GM19035 (cell line): ENCODE measurements around the gene UBA3.
A peak's percentile ranks its signal among the peaks of the same experiment; 100 is the strongest.

ENCODE experiments used
- ATAC-seq: cut with Tn5 transposase; IDR thresholded peaks from one replicate; pipeline ENCODE4 v1.9.1; 2021; ENCODE audit not compliant: unreplicated experiment

Gene UBA3

DNA sequence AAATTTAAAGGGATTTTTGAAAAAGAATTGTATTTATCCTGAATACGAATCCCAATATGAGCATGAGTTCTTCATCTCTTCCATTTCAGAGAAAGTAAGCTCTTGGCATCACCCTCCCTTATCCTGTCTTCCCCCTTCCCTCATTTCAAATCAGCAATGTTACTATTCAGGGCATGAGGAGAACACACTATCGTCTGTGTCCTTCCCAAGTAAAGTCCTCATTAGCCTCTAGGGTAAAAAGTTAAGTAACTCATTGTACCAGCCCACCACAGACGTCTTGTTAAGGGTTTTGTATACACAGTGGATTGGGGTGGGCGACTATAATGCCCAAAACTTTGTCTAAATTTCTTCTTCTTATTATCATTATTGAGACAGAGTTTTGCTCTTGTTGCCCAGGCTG, 19.4 kb upstream of the UBA3 start:
- ATAC-seq = no peak

DNA sequence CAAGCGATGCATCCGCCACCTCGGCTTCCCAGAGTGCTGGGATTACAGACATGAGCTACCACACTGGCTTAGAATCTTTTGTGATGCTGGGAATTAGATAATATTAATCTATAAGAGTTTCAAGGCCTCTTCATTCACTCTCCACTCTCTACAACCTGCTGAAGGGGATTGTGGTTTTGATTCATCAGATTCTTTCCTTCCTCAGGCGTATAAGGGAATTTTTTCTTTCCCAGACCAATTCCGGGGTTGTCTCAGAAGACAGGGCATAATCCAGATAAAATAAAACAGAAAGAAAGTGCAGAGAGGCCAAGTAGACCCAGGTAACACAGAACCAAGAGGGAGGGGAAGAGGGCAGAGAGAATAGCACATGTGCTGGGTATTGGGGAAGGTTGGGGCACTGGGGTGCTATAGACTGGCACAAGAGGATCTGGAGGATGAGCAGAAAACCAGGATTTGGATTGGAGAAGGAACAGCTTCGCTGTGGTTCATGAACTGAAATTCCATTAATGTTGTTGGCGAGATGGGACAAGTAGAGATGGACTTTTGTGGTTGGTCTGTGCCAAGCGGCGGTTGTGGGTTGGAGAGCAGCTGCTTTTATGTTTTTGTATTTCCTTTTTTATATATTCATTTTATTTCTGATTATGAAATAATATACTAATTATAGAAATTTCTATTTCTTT, 17.4 kb upstream of the UBA3 start:
- ATAC-seq = no peak

GRCh38 chr3:69096299-69096698, 16.1 kb upstream of the UBA3 start:
- ATAC-seq = no peak

GRCh38 chr3:69095636-69096035, 15.5 kb upstream of the UBA3 start:
- no peak for ATAC-seq

DNA sequence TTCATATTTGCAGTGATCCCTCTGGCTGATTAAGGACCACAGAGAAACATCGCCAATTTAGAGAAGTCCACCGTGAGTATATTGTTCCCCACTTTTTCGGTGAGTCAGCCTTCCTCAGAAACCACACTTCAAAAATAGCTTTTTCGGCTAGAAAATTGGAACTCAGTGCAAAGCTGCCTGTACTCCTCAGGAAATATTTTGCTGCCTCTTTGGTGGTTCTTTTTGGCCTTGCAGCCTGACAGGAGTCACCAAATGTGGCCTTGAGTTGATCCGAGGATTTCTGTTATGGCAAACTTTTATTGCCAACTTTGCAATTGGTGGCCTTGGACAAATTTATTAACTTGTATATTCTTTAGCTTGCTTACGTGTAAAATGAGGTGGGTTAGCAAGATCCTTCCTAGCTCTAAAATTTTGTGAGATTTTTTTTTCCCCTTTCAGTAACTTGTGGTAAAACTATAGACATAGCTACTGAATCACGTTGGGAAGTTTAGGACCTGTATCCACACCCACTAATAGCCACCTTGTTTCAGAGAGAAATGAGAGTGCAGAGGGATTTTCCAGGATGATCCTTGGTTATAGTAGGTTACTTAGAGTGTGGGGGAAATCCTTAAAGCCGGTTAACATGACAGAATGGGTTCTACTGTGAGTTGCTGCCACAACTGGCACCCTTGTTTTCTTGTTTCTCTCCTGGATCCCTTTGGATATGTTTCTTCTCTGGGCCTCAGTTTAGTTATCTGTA, 14.5 kb upstream of the UBA3 start:
- no peak for ATAC-seq

DNA sequence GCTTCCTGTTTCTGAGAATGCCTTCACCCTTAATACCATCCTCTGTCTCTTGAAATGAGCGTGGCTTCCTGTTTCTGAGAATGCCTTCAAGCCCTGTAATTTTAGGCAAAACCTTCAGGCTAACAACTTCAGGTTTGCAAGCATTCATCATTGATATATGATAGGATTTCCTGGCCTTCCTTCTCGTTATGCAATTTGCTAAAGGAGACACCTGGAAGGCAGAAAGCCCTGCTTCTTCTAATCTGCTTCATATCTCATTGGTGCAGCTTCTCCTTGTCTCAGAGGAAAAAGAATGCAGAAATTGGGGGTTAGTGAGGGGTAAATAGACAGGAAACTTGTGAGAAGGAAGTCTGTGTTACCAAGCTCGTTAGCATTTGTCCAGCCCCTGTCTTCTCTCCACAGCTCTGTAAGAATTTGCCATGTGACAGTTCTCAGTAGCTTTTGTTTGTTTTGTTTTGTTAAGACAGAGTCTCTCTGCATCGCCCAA, 11.9 kb upstream of the UBA3 start:
- peak; percentile 72 for ATAC-seq

DNA sequence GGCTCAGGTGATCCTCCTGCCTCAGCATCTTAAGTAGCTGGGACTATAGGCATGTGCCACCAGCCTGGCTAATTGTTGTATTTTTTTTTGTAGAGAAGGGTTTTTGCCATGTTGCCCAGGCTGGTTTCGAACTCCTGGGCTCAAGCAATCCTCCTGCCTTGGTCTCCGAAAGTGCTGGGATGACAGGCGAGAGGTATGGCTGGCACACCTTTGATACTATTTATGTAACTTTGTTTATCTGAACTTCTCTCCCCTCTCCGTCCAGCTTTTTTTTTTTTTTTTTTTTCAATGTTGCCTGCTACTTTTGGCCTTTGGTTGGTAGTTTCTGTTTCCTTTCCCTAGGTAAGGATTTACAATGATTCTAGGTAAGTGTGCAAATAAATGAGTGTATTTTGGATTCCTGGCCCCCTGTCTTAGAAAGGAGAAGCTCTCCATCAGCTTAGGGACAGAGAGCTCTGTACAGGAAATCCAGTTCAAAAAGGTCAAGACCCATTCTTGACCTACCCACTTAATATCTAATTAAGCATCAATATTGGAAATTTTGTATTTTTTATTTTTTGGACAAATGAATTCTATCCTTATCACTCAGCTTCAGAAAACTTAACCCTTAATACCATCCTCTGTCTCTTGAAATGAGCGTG, 11.3 kb upstream of the UBA3 start:
- no peak for ATAC-seq

- ATAC-seq = no peak
These were observed 9.9 kb upstream of the UBA3 start for GRCh38 chr3:69090021-69090420.

DNA sequence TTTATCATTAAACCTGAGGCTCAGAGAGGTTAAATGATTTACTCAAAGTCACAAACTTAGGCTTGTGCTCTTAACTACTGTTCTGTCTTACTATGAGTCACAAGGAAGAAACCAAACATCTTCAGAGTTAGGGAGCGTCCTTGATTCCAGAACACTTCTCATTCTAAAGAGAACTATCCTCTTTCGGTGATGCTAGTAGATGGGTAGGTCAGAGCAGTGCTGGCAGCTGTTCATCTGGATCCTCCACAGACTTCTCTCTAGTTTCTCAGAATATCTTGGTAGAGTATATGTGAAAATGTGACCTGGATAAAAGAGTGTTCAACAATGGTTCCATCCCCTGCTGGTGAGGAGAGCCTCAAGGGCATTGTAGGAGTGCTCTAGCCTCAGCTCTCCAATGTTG, 7.9 kb upstream of the UBA3 start:
- no peak for ATAC-seq

DNA sequence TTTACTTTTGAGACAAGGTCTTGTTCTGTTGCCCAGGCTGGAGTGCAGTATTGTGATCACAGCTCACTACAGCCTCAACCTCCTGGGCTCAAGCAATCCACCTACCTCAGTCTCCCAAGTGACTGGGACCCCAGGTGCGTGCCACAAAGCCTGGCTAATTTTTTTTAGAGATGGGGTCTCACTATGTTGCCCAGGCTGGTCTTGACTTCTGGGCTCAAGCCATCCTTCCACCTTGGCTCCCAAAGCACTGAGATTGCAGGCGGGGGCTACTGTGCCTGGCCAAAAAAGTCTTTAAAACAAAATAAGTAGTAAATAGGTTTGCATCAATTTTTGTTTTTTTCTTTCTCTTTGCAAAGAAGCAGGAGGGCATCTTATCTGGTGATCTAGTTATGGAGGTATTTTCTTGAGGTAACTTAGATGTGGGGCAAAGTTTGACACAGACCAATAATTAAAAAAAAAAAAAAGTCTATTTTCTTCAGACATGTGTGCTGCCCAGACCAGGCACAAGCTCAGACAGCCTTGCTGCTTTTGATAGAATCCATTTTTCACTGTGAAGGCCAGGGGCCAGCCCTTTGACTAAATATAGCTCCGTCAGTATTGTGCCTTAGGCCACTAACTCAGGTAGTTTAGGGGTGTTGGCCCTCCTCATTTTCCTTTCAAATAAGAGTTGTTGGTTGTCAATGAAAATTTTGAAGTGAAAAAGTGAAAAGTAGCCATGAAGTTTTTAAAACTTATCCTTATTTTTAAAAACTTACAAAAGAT, 7.0 kb upstream of the UBA3 start:
- no peak for ATAC-seq

DNA sequence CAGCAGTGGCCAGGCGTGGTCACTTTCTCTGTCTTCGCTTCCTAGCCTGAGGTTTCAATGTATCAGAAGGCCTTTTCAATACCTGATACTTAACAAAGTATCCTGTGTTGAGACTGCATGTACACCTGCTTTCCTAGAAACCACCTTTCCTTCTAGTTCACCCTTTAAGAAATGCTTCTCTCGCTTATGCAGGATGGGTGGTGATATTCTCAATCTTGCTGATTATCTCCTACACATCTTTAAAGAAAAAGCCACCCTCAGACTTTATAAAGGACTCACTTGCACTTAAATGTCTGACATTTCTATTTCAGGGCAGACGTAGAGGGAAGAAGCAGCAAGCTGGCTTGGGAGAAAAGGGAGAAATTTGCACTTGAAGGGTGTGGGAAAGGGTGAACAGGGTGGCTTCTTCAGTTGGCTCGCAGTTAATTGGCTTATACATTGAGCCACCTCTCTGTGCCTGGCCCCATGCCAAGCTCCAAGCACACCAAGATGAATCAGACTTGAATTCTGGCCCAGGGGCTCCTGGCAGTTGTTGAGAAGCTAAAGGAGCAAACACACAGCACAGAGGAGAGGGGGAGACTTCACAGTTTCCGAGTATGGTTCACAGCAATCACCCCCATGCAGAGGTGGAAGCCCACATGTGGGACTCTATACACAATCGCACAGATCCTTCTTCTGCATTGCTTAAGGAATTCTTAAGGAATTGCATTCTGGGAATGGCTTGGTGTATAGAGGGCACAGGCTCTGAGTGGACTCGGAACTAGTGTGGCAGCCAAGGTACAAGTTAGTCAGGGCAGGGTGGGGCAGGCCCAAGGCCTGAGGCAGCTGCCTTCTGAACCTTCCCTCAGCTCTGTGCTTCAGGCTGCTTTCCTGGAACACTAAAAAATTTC, 5.9 kb upstream of the UBA3 start:
- no peak for ATAC-seq

- ATAC-seq = peak; percentile 1
These were observed 5.1 kb upstream of the UBA3 start for GRCh38 chr3:69085168-69085832.

DNA sequence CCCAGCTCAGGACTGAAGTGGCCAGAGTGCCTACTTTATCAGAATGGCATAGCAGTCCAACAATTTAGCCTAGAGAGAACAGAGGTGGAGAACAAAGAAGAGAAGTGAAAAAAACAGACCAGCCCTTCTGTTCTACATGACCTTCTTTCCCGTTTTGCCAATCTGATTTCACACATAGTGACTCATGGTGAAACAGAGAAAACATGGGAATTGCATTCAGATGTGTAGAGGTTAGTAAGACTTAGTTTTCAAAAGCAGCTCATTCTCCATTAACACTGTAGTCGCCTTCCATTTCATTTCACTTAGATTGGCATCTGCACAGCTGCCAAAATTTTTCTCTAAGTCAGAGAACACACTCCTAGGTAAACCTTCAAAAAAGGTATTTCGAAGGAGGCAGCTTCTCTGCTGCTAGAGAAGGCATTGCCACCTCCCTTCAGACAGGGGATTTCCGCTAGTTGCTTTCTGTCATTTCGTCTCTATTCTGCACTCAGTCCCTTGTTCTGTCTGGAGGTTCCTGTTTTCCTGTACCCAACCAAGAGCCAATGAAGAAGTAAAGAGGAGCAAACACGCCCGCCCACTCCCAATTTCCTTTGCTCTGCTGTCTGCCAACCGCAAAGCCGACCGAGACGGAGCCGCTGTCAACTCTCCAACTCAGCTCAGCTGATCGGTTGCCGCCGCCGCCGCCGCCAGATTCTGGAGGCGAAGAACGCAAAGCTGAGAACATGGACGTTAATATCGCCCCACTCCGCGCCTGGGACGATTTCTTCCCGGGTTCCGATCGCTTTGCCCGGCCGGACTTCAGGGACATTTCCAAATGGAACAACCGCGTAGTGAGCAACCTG, 4.4 kb upstream of the UBA3 start, which contains the start of gene ARL6IP5:
ARL6IP5 (plus strand) TSS at position 612 of the 842 bp plus-strand sequence; CDS start at position 723, 111 bp downstream.
- peak; percentile 49 for ATAC-seq

- ATAC-seq = peak; percentile 58
These were observed 2.6 kb upstream of the UBA3 start for GRCh38 chr3:69082805-69083204.

GRCh38 chr3:69082361-69082760, 2.2 kb upstream of the UBA3 start:
- ATAC-seq = no peak

DNA sequence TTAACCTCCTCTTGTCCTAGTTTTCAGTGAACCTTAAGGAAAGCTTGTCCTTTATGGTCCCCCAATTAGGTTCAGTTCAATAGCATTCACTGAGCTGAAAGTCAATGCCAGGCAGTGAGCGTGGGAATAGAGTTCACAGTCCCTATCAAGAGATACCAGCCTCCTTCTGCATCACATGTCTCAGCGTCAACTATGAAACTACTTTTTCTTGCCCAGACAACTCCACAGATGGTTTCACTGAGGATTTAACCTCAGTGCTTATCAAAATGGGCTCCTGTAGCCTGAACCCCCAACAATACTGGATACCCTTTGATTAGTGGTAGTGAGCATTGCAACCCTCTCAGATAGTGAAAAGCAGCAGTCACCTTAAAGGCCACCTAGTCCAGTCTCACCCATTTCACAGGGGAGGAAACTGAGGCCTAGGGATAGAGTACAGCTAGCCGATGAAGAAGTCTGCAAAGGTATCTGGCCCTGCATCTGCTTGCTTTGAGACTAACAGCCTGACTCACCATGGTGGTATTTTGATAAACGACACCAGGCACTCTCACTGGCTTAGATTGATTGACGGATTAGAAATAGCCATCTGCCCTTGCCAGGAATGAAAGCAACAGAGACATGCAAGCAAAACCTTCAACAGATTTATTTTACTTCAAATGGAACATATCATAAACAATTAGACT, 1.6 kb upstream of the UBA3 start:
- no peak for ATAC-seq

DNA sequence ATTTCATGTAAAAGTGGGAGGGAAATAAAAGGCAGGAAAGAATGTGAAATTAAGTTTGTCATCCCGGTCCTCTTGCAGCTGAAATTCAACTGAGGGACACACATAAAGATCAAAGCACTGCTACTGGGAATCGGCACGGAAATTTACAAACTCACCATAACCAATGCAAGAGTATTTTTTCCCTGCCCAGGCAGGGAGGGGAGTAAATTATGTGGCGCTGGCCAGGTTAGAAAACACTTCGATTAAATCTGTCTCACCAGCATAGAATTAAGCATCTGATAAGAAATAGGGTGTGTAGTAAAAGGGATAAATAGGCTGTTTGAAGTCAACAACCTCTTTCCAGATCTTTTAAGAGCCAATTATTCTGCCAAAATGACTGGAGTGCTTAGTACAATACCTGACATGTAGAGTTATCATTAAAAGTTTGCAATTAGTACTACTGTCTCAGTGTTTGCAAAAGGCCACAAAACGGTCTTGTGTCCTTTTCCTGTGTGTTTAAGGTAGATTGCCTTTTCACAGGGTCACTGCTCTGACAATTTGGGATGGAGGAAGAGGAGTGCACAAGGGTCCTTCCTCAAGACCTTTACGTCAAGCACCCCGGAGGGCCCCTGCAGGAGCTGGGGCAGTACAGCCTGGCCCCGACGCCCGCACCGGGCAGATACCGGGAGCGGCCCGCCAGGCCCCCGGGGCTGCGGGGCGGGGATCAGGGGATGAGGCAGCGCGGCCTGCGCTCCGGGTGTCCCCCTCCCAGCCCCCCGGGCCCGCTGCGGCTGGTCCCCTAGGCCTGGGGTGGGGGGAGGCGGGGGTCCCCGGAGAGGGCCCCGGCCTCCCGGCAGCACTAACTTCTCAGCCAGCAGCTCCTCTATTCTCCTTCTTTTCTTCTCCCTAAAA, 651 bp downstream of the UBA3 start:
- peak; percentile 12 for ATAC-seq
